ENCODE measurements around the gene PLEKHA1. TPM values are rescaled to one million over a fixed set of nuclear protein-coding genes. Genes with fewer than 3 reads are reported as not detected.

The PLEKHA1 gene
- total RNA-seq, 1 donor from 2014 or later: 3.5 TPM

- no peak for DNase-seq
- intact Hi-C loops (cut with micrococcal nuclease): no loop called here
- no peak overlapping the region for H3K27ac Mint-ChIP-seq
- H3K27me3 Mint-ChIP-seq: peaks cover 3% of the 10 kb centered on the region
- no peaks in the 10 kb centered on the region for H3K9me3 Mint-ChIP-seq
- H3K4me3 Mint-ChIP-seq: no peak overlapping the region
- peaks cover 12% of the 10 kb centered on the region for H3K4me1 Mint-ChIP-seq
- peaks cover 4% of the 10 kb centered on the region for H3K36me3 Mint-ChIP-seq (ENCODE audit: low read depth)
These were observed 30.1 kb downstream of the PLEKHA1 start for GRCh38 chr10:122404576-122404975.

GRCh38 chr10:122407375-122408125 lies 33.0 kb downstream of the PLEKHA1 start:
- Mint-ChIP-seq H3K4me1 (peaks cover 12% of the 10 kb centered on the region), H3K9me3 (no peaks in the 10 kb centered on the region), H3K36me3 (ENCODE audit: low read depth) (peaks cover 4% of the 10 kb centered on the region), H3K27me3 (peaks cover 8% of the 10 kb centered on the region), H3K4me3 (peak overlapping the region; percentile 2), H3K27ac (no peak overlapping the region)
- peak; percentile 68 for DNase-seq
- intact Hi-C loops (cut with micrococcal nuclease): loop anchor here (5.0 kb wide), 1 partner anchor 35 kb away; the partner anchor contains the start of gene PLEKHA1

- H3K9me3 Mint-ChIP-seq: no peaks in the 10 kb centered on the region
- H3K4me3 Mint-ChIP-seq: no peak overlapping the region
- H3K36me3 Mint-ChIP-seq (ENCODE audit: low read depth): peaks cover 15% of the 10 kb centered on the region
- no peak overlapping the region for H3K27ac Mint-ChIP-seq
- no peak for DNase-seq
- peaks cover 7% of the 10 kb centered on the region for H3K27me3 Mint-ChIP-seq
- H3K4me1 Mint-ChIP-seq: peaks cover 14% of the 10 kb centered on the region
- intact Hi-C loops (cut with micrococcal nuclease): no loop called here
These were observed 38.8 kb downstream of the PLEKHA1 start for GRCh38 chr10:122413327-122413726.

GRCh38 chr10:122417667-122418066 lies 43.2 kb downstream of the PLEKHA1 start:
- Mint-ChIP-seq H3K9me3 (no peaks in the 10 kb centered on the region), H3K27ac (no peak overlapping the region), H3K36me3 (ENCODE audit: low read depth) (peaks cover 15% of the 10 kb centered on the region), H3K4me1 (peaks cover 29% of the 10 kb centered on the region), H3K4me3 (no peak overlapping the region), H3K27me3 (peaks cover 2% of the 10 kb centered on the region)
- no peak for DNase-seq
- intact Hi-C loops (cut with micrococcal nuclease): loop anchor here (1.0 kb wide), 1 partner anchor 42 kb away; no protein-coding TSS in a partner anchor

GRCh38 chr10:122419016-122419415 lies 44.5 kb downstream of the PLEKHA1 start:
- no peaks in the 10 kb centered on the region for H3K9me3 Mint-ChIP-seq
- no peak overlapping the region for H3K4me3 Mint-ChIP-seq
- H3K27me3 Mint-ChIP-seq: peaks cover 2% of the 10 kb centered on the region
- peaks cover 14% of the 10 kb centered on the region for H3K36me3 Mint-ChIP-seq (ENCODE audit: low read depth)
- intact Hi-C loops (cut with micrococcal nuclease): no loop called here
- H3K27ac Mint-ChIP-seq: no peak overlapping the region
- peaks cover 29% of the 10 kb centered on the region for H3K4me1 Mint-ChIP-seq
- no peak for DNase-seq

- H3K4me3 Mint-ChIP-seq: no peak overlapping the region
- DNase-seq: no peak
- peaks cover 27% of the 10 kb centered on the region for H3K4me1 Mint-ChIP-seq
- intact Hi-C loops (cut with micrococcal nuclease): no loop called here
- no peaks in the 10 kb centered on the region for H3K9me3 Mint-ChIP-seq
- no peak overlapping the region for H3K27ac Mint-ChIP-seq
- peaks cover 10% of the 10 kb centered on the region for H3K36me3 Mint-ChIP-seq (ENCODE audit: low read depth)
- no peaks in the 10 kb centered on the region for H3K27me3 Mint-ChIP-seq
These were observed 45.5 kb downstream of the PLEKHA1 start for GRCh38 chr10:122419876-122420623.

- Mint-ChIP-seq H3K27me3 (no peaks in the 10 kb centered on the region), H3K36me3 (ENCODE audit: low read depth) (peaks cover 10% of the 10 kb centered on the region), H3K9me3 (no peaks in the 10 kb centered on the region), H3K4me3 (no peak overlapping the region), H3K27ac (no peak overlapping the region), H3K4me1 (peaks cover 27% of the 10 kb centered on the region)
- intact Hi-C loops (cut with micrococcal nuclease): no loop called here
- no peak for DNase-seq
These were observed 46.1 kb downstream of the PLEKHA1 start for GRCh38 chr10:122420624-122421007.

- peaks cover 26% of the 10 kb centered on the region for H3K4me1 Mint-ChIP-seq
- intact Hi-C loops (cut with micrococcal nuclease): no loop called here
- H3K9me3 Mint-ChIP-seq: no peaks in the 10 kb centered on the region
- H3K4me3 Mint-ChIP-seq: no peak overlapping the region
- DNase-seq: no peak
- H3K27ac Mint-ChIP-seq: no peak overlapping the region
- H3K36me3 Mint-ChIP-seq (ENCODE audit: low read depth): peaks cover 5% of the 10 kb centered on the region
- H3K27me3 Mint-ChIP-seq: no peaks in the 10 kb centered on the region
These were observed 46.6 kb downstream of the PLEKHA1 start for GRCh38 chr10:122421054-122421625.

- H3K4me1 Mint-ChIP-seq: peaks cover 22% of the 10 kb centered on the region
- no peaks in the 10 kb centered on the region for H3K9me3 Mint-ChIP-seq
These were observed 47.2 kb downstream of the PLEKHA1 start for GRCh38 chr10:122421742-122422141.

GRCh38 chr10:122422266-122422989 lies 47.9 kb downstream of the PLEKHA1 start:
- Mint-ChIP-seq H3K4me1 (peaks cover 19% of the 10 kb centered on the region), H3K36me3 (ENCODE audit: low read depth) (peaks cover 2% of the 10 kb centered on the region), H3K9me3 (no peaks in the 10 kb centered on the region), H3K27me3 (no peaks in the 10 kb centered on the region), H3K27ac (no peak overlapping the region), H3K4me3 (no peak overlapping the region)
- intact Hi-C loops (cut with micrococcal nuclease): no loop called here
- no peak for DNase-seq

More at GRCh38 chr10:122421742-122422141, 47.2 kb downstream of the PLEKHA1 start:
- Mint-ChIP-seq H3K4me3 (no peak overlapping the region), H3K27ac (no peak overlapping the region), H3K36me3 (ENCODE audit: low read depth) (peaks cover 4% of the 10 kb centered on the region), H3K27me3 (no peaks in the 10 kb centered on the region)
- intact Hi-C loops (cut with micrococcal nuclease): no loop called here
- no peak for DNase-seq

- Mint-ChIP-seq H3K27me3 (no peaks in the 10 kb centered on the region), H3K4me1 (peaks cover 17% of the 10 kb centered on the region), H3K9me3 (no peaks in the 10 kb centered on the region), H3K4me3 (no peak overlapping the region), H3K36me3 (ENCODE audit: low read depth) (no peaks in the 10 kb centered on the region), H3K27ac (no peak overlapping the region)
- intact Hi-C loops (cut with micrococcal nuclease): no loop called here
- no peak for DNase-seq
These were observed 49.6 kb downstream of the PLEKHA1 start for GRCh38 chr10:122424059-122424458.

GRCh38 chr10:122426829-122427228 lies 52.3 kb downstream of the PLEKHA1 start:
- Mint-ChIP-seq H3K27ac (no peak overlapping the region), H3K9me3 (no peaks in the 10 kb centered on the region), H3K36me3 (ENCODE audit: low read depth) (no peaks in the 10 kb centered on the region), H3K4me3 (no peak overlapping the region), H3K27me3 (no peaks in the 10 kb centered on the region), H3K4me1 (peaks cover 8% of the 10 kb centered on the region)
- DNase-seq: no peak
- intact Hi-C loops (cut with micrococcal nuclease): no loop called here

GRCh38 chr10:122427280-122427679 lies 52.8 kb downstream of the PLEKHA1 start:
- Mint-ChIP-seq H3K9me3 (no peaks in the 10 kb centered on the region), H3K4me3 (no peak overlapping the region), H3K36me3 (ENCODE audit: low read depth) (no peaks in the 10 kb centered on the region), H3K4me1 (peaks cover 5% of the 10 kb centered on the region), H3K27me3 (no peaks in the 10 kb centered on the region), H3K27ac (no peak overlapping the region)
- intact Hi-C loops (cut with micrococcal nuclease): no loop called here
- DNase-seq: no peak
